Measurements from ENCODE around the gene RPS16. TPM values are rescaled to one million over a fixed set of nuclear protein-coding genes. Genes with fewer than 3 reads are reported as not detected.

RPS16 gene
- total and polyA plus RNA-seq, 9 of the 15 experiments (the other 6 are each of a cell fraction or from before 2014, with no cell fraction given) = 82.6 to 3,671 (median 2,204) TPM

GRCh38 chr19:39390451-39390750 is 45.3 kb downstream of the RPS16 start (continued):
- TF ChIP-seq VEZF1 (CRISPR knock-in tag; IDR thresholded peaks at IDR 0.05) = peak; percentile 56; the same call in 1 of the 2 replicates
- TF ChIP-seq ZNF140 (CRISPR knock-in tag; IDR thresholded peaks at IDR 0.05) = no peak
- TF ChIP-seq ZNF274 (IDR thresholded peaks at IDR 0.05; ENCODE audit: borderline replicate concordance, low read depth, low read length) = no peak
- no peak for TF ChIP-seq SRSF3 (IDR thresholded peaks at IDR 0.05; ENCODE audit: insufficient read depth, low read length)
- no peak for TF ChIP-seq TEAD1 (CRISPR knock-in tag; IDR thresholded peaks at IDR 0.05)
- TF ChIP-seq ELF4 (CRISPR knock-in tag; IDR thresholded peaks at IDR 0.05) = no peak
- TF ChIP-seq HNRNPLL (IDR thresholded peaks at IDR 0.05; ENCODE audit: low read depth, low read length, poor library complexity, severe bottlenecking) = no peak
- no peak for TF ChIP-seq BMI1 (IDR thresholded peaks at IDR 0.05; ENCODE audit: low read length)
- TF ChIP-seq CHD4 (IDR thresholded peaks at IDR 0.05; ENCODE audit: insufficient read depth, insufficient replicate concordance, low read depth, low read length, poor library complexity, severe bottlenecking) = no peak
- no peak for TF ChIP-seq TFAM (CRISPR knock-in tag; conservative IDR thresholded peaks at IDR 0.05)

Measured in K562 (cell line).